Right lung (tissue), 5 donors: ENCODE measurements around the gene ARHGAP26. TPM values are rescaled to one million over a fixed set of nuclear protein-coding genes. Genes with fewer than 3 reads are reported as not detected.
"Not testable (repeated sequence)": the region's sequence is repeated elsewhere in the genome, so short reads cannot be mapped to it uniquely, and the experiment has no call there.

Source experiments
- DNase-seq, 2 donors: peaks; one replicate each; pipeline ENCODE4 v3.0.0-alpha.2; 2013
- polyA plus RNA-seq, 5 donors: library from polyadenylated mRNA; unstranded; fragments of 120-200 nt; gene quantifications; one replicate each; pipeline versions ENCODE4 v1.2.1 to v1.2.3, GENCODE V29; 2013; ENCODE audit warnings: inconsistent platforms in 1 of 5, low replicate concordance in 1 of 5; ENCODE audit not compliant: insufficient read length in 5 of 5, insufficient read depth in 1 of 5

Gene ARHGAP26
- polyA plus RNA-seq, 5 donors = 7.8 to 16.4 (median 14.2) TPM

- DNase-seq = no peak
Measured at GRCh38 chr5:142901476-142902185, 131.5 kb downstream of the ARHGAP26 start.

DNA sequence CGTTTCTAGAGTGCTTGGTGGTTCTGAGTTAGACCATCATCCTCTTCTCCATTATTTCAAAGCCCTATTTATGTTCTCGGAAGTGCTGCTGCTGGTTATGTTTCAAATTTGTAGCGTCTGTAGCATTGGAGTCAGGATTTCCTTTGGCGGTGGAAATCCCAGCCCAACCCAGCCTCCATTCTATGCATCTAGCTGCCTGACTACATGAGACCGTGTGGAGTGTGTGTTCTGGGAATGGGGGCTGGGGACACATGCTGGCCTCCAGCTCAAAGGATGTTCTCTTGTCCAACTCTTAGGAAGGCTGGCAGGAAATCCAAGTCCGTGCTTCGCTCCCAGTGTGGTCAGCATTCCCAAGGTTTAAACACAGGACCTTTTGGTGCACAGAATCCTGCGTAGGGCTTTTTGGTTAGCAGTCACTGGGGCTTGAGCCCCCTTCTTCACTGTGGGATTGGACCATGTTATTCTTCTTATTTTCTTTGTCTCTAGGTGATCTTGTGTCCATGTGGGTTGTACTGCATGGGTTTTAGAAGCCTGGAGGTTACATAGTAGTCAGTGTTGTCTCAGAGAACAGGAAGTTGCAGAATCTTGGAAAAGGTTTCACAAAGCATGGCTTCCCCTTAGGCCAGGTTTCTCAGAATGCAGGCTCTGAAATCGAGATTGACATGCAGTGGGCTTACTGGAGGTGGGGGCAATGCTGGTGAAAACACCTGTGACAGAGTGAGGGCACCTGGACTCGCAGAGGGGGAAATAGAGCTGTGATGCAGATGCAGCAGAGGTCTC lies 132.2 kb downstream of the ARHGAP26 start:
- DNase-seq = no peak

DNA sequence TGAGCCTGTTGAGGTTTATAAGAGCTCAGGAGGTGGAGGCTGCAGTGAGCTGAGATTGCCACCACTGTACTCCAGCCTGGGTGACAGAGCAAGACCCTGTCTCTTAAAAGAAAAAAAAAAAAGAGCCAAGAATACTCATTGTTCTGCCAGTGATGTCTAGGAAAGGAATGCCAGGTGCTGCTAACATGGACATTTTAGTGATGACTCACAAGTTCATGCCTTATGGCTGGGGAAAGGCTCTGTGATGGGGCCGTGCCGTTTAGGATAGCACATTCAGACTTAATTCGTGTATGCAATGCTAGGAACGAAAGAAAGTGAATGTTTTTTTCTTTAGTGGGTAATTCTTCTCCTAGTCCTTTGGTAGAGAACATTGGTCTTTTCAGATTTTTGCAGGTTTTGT lies 134.2 kb downstream of the ARHGAP26 start:
- no peak for DNase-seq

- DNase-seq = no peak
Measured at GRCh38 chr5:142905348-142905747, 135.2 kb downstream of the ARHGAP26 start.

DNA sequence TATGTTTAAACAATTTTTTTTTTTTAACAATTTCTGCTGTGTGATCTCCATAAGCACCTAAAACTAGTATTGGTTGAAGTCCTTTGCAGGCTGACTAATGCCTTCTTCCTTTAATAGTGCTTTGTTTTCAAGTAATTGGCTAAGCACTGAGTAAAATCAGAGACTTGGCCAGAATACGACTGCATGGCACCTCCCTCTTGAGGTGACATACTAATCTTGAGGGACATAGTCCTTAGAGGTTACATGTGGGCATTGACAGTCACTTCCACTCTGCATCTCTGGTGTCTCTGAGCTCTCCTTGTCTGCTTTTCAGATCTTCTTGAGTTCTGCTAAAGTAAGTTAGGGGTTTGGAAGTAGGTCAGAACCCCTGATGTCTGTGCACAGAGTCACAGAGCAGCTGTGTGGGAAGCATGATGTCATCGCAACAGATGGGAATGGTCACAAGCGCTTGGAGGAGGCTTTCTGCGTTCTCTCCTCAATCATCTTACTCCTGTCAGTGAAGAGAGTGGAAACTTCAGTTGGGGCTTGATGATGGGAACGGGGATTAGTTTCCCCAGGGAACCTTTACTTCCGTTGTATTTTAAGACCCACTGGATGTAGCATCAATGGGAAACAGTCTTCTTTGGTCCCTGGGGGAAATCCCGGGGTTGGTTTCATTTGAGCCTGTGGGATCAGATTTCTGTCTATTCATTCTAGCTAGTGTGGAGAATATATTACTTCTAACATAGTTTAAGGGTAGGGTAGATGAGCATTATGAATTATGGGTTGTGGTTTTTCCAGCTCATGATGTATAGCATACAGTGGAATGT lies 136.9 kb downstream of the ARHGAP26 start:
- peak; percentile 73 to 77 for DNase-seq

DNA sequence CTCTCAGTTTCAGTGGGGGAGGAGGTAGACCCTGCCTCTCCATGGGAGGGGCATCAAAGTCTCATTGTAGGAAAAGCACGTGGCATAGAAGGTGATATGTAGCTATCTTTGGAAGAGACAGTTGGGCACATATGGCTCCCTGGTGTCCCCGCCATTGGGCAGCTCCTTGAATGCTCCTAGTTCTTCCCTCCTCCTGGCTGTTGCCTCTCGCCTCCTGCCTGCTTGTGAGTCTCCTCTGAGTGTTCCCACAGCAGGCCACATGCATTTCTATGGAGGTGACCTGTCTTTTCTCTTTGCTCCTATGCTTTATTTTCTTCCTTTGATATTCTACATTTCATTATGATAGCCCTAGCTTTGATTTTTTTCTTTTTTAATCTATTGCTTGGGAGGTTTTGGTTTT lies 138.5 kb downstream of the ARHGAP26 start:
- DNase-seq = no peak

GRCh38 chr5:142910128-142910527 lies 140.0 kb downstream of the ARHGAP26 start:
- no peak for DNase-seq

DNA sequence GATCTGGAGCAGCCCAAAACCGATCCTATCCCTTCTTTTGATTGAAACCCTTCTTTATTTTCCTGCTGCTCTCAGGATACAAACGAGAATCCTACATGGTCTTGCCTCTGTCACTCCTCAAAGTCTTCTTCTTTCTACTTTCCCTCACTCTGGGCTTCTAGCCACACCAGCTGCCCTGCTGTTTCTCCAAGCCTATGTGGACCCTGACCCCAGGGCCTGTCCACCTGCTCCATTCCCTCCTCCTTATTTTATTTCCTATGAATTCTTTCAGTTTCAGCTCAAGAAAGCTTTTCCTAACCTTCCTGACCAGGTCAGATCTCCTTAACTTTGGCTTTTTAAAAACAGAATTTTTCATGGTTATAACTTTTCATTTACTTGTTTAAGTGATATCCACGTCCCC lies 141.0 kb downstream of the ARHGAP26 start:
- no peak for DNase-seq

DNA sequence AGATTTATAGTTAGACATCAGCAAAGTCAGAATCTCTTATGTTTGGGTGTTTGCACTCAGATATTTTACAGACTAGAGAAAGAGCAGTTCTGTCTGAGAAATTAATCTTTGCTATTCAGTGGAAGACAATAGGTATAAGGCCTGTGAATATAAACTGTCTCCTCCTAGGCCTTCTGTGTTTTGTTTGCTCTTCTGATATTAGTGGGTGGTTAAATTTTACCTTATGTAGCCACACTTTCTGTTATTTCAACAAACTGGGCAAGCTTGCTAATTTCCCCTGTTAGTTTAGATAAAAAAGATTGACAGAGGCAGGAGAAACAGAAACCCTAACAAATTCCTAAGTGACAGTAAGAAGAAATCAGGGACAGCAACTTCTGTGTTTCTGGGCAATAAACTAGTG lies 141.6 kb downstream of the ARHGAP26 start:
- no peak for DNase-seq

- peak in 1 of 2 donors; percentile 42 for DNase-seq
Measured at GRCh38 chr5:142913728-142914338, 143.7 kb downstream of the ARHGAP26 start.

DNA sequence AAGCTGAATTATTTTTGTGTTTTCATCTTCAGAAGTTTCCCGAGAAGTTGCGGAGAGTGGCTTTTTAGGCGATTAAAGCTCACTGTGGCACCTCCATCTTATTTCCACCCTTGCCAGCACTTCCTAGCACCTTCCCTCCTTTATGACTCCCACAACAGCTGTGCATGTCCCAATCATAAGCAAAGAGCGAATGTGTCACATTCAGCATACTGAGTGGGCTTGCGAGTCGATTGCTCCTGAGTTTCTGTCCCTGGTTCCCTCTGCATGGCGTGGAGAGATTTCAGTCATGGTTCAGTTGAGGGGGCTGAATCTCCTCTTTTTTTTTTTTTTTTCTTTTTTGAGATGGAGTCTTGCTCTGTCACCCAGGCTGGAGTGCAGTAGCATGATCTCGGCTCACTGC lies 144.9 kb downstream of the ARHGAP26 start:
- DNase-seq = no peak

DNA sequence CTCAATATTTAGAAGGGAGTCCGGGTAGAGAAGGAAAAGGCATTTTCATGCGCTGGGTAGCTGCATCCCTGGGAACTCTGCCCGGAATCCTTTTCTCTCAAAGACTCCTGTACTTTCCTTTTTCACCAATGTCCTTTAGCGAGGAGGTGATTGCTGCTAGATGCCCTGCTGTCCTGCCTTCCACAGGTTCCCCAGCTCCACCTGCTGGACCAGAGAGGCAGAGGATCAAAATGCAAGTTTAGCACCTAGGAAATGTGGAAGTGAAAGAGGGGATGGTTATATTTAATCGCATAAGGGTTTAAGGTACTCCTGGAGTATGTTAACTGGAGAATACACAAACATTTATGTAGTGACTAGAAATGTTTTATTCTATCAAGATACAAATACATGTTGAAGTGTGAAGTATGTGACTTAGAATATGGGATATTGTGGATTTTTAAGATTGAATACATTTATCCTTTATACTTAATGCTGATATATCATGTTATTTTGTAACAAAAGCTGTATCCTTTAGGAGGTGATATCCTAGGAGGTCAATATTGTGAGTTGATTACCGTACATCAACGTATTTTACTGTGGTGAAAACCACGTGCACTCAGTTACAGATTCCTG lies 145.7 kb downstream of the ARHGAP26 start:
- no peak for DNase-seq

GRCh38 chr5:142918959-142919635 lies 148.9 kb downstream of the ARHGAP26 start:
- no peak for DNase-seq

GRCh38 chr5:142920849-142921612 lies 150.9 kb downstream of the ARHGAP26 start:
- no peak for DNase-seq

DNA sequence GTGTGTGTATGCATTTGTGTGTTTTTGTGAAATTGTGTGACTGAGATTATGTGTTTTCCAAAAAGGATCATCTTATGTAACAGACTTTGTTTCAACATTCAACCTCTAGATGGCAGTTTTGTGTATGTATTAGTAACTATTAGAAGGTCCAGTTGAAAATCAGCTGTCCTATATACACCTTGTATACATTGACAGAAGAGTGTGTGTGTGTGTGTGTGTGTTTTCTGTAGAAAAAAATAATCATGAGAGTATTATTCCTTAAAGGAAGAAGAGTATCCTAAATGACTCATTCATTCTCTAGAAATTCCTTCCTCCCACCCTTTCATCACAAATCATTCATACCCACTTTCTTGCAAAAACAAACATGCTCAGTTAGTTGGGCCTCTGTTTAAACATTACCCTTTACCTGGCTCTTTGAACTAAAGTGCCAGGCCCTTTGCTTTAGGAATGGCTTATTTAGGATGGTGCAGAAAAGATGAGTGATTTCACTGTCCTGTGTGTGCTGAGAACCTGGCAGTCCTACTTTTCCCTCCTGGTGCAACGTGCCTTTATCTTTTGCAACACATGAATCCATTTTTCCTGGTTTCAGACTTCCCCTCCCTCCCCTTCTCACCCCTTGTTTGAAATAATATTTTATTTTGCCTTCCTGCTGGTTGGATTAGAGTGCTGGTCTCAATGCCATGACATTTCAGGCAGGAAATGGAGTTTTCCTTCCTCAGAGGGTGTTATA lies 152.2 kb downstream of the ARHGAP26 start:
- no peak for DNase-seq

GRCh38 chr5:142924135-142924883 lies 154.1 kb downstream of the ARHGAP26 start:
- DNase-seq = no peak

GRCh38 chr5:142925795-142926194 lies 155.6 kb downstream of the ARHGAP26 start:
- no peak for DNase-seq

GRCh38 chr5:142926549-142926948 lies 156.4 kb downstream of the ARHGAP26 start:
- DNase-seq = no peak

GRCh38 chr5:142928999-142929398 lies 158.8 kb downstream of the ARHGAP26 start:
- DNase-seq = not testable (repeated sequence)
